ENCODE data around the gene SHKBP1.

- TF ChIP-seq, protein P1, sequence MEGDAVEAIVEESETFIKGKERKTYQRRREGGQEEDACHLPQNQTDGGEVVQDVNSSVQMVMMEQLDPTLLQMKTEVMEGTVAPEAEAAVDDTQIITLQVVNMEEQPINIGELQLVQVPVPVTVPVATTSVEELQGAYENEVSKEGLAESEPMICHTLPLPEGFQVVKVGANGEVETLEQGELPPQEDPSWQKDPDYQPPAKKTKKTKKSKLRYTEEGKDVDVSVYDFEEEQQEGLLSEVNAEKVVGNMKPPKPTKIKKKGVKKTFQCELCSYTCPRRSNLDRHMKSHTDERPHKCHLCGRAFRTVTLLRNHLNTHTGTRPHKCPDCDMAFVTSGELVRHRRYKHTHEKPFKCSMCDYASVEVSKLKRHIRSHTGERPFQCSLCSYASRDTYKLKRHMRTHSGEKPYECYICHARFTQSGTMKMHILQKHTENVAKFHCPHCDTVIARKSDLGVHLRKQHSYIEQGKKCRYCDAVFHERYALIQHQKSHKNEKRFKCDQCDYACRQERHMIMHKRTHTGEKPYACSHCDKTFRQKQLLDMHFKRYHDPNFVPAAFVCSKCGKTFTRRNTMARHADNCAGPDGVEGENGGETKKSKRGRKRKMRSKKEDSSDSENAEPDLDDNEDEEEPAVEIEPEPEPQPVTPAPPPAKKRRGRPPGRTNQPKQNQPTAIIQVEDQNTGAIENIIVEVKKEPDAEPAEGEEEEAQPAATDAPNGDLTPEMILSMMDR (IDR thresholded peaks at IDR 0.05): no peak
- TF ChIP-seq POLR2A (IDR thresholded peaks at IDR 0.05) (no peak), POLR2AphosphoS5 (IDR thresholded peaks at IDR 0.05; ENCODE audit: insufficient read depth in 1 of 2, low read depth in 1 of 2) (no peak)
These were observed 24.0 kb downstream of the SHKBP1 start for GRCh38 chr19:40600570-40601133.
